Measurements from ENCODE around the gene DHX15. TPM values are rescaled to one million over a fixed set of nuclear protein-coding genes. Genes with fewer than 3 reads are reported as not detected.

DHX15 gene
- polyA plus RNA-seq (ENCODE audit: insufficient read length in 4 of 4): 100 to 1,000 TPM; 170 to 267 (median 245) TPM

DNA sequence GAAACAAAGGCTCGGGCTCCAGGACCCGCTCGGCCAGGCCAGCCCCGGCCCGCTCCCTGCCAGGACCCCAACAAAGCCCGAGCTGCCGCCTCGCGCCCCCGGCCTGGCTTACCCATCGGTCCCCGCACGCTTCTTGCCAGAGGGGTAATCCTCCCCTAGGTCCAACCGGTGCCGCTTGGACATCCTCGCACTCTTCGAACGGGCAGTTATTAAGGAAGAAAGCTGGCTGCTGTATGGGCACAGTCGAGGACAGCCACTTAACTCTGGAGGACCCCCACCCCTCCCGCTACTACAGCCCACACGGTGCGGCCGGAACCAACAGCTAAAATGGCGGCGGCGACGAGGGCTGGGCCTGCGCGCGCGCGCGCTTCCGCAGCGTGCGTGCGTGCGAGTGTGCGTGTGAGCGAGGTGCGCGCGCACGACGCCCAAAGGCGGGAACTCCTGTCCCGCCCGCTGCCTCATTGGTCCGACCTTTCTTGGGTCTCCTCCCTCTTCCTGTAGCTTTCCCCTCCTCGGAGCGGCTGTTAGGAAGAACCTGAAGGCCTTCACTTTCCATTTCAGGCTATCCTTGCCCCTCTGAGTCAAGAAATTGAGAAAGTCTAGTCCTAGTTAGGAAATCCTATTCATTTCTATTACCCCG, at the start of gene DHX15:
Gene DHX15 (minus strand): TSS at position 344 of the 640 bp plus-strand sequence. CDS start 161 bp downstream, at position 183.
- DNase-seq (ENCODE audit: low read depth in 4 of 4, low spot score in 3 of 4): peak; percentile 91 to 94 (median 92)

DNA sequence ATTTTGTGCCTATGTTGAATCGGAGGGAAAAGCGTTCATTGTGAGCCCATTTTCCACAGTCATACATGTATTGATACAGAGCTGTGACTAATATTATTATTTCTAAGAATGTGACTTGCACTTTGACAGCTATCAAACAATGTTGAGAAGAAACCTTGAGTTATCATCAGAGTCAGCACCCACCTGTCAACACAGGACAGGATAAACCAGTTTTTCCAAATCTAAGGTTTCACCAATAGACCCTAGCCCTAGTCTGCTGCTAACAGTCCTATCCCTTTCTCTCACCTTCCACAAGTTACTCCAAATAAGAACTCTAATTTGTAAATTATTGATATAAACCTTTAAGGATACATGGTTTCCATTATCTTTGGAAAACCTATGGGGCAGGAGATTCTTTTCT, 47.7 kb upstream of the DHX15 start:
- no peak for DNase-seq (ENCODE audit: low read depth in 4 of 4, low spot score in 3 of 4)

DNA sequence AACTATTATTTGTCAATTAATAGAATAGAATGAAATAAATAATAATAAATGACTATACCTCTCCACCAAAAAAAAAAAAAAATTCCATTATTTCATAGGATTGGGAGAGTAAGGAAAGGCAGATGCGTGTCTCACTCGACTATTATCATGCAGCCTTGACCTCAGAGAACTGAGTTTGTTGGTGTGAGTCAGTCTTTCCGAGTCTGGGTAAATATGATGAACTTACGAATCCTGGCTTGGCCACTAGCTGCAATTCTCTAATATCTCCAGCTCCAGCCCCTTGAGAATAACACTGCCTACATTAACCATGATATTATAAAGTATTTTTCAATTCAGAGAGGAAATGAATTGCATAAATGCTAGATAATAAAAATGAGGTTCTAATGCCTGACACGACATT, 46.6 kb upstream of the DHX15 start:
- DNase-seq (ENCODE audit: low read depth in 4 of 4, low spot score in 3 of 4): no peak

DNA sequence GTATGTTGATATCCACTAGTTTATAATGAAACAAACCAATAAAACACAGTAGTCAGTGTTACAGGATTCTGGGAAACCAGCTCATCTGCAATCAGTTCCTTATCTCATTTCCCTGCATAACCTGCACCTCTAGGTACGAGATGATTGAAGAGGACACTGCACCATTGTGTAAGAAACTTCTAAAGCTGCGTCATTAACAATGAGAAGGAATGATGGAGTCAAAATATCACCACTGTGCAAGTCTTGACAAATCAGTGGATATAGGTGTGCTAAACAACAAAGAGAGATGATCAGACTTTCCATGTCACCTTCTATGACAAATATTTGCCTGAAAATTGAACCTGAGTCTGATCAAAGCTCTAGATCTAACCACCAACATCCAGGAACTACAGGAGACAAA, 40.7 kb upstream of the DHX15 start:
- DNase-seq (ENCODE audit: low read depth in 4 of 4, low spot score in 3 of 4): no peak

DNA sequence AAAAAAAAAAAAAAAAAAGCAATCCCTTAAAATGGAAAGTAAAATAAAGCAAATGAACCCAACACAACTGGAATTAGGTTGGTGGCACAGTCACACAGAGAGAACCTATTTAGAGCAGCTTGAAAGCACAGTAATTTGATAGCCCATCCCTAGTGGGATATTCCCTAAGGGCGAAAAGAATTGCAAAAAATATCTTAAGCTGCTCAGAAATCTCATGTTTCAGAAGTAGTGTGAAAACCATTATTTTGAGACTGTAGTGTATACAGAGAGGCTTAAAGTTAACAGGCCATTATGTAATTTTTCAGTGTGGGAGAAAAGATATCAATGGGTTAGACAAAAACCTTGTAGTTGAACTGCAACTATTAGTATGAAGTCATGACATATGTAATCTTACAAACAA, 40.0 kb upstream of the DHX15 start:
- DNase-seq (ENCODE audit: low read depth in 4 of 4, low spot score in 3 of 4): no peak

DNA sequence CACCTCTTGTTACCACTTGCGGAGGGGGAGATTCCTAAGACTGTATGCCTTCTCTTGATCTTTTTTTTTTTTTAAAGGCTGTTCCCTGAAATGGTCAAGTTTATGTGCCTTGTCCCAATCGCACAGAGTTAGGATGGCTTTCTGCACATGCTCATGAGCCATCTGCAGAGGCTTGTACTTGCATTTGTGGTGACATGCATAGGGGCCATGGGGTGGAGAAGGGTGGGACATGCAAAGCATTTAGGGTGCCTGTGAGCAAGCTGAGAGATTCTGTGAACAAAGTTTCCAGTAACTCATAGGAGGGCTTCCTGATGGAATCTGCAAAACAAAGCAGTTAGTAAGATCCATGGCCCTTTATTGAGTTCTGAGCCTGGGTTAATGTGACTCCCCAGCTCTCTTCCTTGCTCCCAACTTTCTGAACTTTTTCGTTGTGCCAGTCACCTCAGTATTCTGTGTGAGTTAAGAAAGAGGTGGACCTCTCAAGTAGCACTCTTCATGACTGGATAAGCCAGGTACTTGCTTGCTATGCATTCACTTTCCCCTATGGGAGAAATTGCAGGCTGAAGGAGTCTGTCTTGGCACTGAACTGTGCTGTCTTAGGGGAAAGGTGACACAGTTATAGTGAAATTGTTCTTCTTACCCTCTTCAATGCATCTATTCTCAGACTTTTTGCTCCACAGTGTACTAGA, 37.9 kb upstream of the DHX15 start:
- no peak for DNase-seq (ENCODE audit: low read depth in 4 of 4, low spot score in 3 of 4)

DNA sequence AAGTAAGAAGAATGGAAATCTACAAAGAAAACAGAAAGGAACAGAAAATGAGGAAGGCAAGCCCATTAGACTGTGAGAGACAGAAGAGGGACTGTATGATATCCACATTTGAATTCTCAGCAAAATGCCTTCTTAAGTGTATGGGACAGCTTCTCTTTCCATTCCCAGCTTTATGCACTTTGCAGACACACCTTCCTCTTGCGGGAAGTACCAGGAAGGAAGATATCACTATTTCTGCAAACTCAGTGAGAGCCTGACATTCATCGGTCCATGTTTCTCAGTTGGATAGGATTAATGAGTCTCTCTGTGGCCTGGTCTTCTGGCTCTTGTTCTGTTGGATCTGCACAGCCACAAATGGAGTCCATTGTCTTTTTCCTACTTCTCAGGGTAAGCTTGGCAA, 31.6 kb upstream of the DHX15 start:
- DNase-seq (ENCODE audit: low read depth in 4 of 4, low spot score in 3 of 4): no peak

DNA sequence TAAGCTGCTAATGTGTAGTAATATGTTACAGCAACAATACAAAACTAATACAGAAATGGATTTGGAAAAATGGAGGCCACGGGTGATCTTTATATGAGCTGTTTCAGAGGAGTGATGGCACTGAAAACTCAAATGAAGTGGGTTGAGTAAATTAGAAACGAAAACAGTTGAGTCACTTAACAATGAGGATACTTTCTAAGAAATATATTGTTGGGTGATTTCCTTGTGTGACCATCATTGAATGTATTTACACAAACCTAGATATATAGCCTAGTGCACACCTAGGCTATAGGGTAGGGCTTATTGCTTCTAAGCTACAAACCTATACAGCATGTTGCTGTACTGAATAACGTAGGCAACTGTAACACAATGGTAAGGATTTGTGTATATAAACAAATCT, 30.5 kb upstream of the DHX15 start:
- no peak for DNase-seq (ENCODE audit: low read depth in 4 of 4, low spot score in 3 of 4)

DNA sequence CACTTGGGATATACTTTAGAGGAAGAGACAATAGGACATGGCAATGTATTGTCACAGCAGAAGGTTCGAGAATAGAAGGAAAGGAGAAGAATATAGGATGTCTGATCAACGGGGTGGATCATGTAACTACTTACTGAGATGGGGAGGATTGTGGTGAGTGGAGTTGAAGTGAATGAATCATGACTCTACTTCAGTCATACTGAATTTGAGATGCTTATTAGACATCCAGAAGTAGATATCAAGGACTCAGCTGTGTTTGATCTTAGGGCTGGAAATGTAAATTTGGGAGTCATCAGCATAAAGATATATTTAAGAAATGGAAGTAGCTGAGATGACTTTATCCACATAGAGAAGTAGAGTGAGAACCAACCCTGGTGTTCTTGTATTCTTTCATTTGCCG, 29.1 kb upstream of the DHX15 start:
- DNase-seq (ENCODE audit: low read depth in 4 of 4, low spot score in 3 of 4): no peak

DNA sequence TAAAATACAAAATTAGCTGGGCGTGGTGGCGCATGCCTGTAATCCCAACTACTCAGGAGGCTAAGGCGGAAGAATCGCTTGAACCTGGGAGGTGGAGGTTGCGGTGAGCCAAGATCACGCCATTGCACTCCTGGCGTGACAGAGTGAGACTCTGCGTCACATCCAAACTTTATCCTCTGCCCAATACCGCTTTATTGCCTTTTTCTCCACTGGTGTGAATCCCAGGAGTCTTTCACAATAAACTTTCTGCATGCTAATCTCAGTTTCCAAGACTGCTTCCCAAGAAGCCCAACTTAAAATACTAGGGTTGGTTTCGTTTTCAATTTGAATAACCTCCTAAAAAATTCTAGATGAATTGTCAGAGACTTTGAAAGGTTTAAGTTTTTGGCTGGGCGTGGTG, 27.2 kb upstream of the DHX15 start:
- DNase-seq (ENCODE audit: low read depth in 4 of 4, low spot score in 3 of 4): no peak

DNA sequence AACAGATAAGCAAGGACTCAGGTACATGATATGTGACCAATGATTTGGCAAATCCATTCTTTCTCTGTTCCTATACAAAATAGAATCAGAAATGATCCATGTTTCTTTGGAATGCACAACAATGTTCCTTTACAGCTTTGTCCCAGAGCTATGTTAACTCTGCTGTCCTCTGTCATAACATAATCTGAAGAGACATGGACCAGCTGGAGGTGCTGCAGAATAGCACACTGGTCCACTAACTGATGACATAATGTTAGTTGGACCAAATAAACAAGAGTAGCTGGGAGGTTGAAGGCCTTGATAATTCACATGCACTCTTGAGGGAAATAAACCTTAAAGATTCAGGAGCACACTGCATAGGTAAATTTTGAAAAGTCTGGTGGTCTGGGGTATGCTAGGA, 23.0 kb upstream of the DHX15 start:
- peak in 2 of 4 donors; percentile 40 to 46 for DNase-seq (ENCODE audit: low read depth in 4 of 4, low spot score in 3 of 4)

DNA sequence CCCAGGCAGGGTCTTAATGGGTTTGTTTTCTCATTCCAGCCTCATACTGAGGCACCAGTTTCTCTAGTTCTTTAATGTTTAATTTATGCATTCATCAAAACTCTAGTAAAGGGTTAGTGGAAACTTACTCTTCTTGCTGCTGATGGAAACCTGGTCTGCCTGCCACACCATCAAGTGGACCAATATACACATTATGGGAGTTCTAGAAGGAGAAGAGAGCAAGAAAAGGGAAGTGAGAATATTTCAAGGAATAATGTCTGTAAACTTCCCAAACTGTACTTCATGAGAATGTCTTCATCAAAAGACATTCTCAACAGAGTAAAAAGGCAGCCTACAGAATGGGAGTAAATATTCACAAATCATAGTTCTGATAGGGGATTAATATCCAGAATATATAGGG, 20.9 kb upstream of the DHX15 start:
- DNase-seq (ENCODE audit: low read depth in 4 of 4, low spot score in 3 of 4): no peak

DNA sequence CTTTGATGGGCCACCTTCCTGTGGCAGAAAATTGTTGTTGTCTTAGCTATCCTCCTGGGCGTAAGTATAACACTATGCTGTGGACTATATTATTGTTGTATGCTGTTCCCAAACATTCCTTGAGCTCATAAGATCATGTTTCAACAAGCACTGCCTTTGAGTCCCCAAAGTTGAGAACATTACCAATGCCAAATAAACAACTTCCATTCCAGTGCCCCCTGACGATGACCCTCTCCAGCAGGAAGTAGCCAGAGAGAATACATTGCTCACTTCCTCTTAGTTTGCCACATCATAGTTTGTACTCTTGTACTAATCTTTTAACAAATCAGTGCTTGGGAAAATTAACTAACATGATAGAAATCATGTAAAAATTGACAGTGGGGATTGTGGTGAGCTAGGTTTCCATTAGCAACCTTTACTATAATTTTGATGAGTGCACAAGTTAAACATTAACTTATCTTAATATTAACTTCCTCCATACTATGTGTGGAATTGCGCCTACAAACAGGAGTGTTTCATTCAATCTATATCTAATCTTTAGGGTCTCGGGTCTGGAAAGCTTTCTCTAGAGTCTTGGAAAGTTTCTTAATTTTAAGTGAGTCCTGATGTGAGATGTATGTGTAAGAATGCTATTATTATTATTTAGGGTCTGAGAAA, 20.3 kb upstream of the DHX15 start:
- no peak for DNase-seq (ENCODE audit: low read depth in 4 of 4, low spot score in 3 of 4)

DNA sequence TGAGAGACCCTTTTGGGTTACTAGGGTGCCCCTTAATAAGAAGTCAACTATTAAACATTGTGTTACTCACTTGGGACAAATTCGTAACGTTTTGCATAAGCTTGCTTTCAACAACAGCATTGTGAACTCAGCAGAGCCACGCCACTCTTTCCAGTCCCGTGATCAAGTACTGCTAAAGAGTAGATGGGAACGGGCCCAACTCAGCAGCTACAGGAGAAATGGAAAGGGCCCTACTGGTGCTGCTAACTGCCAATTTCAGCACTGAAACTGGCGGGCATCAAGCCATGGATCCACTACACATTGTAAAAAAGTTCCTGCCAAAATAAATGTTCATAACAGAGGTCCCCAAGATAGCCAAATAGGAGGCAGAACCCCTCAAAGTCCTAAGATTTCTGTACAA, 19.0 kb upstream of the DHX15 start:
- DNase-seq (ENCODE audit: low read depth in 4 of 4, low spot score in 3 of 4): no peak

DNA sequence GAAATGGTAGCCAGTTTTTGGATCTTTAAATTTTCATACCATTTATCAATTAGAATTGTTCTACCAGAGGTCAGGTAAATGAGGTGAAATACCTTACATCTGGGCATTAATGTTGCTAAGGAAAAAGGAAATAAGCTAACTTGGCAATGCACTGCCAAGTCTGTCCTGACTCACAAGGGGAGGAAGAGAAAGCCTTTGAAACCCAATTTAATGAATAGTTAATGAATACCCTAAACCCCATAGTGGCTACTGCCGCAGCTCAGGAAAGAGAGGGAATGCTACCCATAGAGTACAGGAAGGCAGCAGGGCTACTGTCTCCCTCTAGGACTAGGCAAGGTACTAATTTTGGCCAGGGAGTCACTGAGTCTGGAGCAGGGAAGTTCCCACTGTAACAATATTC, 16.8 kb upstream of the DHX15 start:
- no peak for DNase-seq (ENCODE audit: low read depth in 4 of 4, low spot score in 3 of 4)

DNA sequence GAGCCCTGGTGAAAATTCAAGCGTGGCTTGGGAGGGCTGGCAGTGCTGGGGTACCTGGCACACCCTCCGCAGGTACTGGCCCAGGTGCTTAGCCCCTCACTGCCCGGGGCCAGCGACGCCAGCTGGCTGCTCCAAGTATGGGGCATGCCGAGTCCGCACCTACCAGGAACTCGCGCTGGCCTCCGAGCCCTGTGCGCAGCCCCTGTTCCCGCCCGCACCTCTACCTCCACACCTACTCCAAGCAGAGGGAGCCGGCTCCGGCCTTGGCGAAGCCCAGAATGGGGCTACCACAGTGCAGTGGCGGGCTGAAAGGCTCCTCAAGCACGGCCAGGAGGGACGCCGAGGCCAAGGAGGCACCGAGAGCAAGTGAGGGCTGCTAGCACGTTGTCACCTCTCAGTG, 14.9 kb upstream of the DHX15 start:
- DNase-seq (ENCODE audit: low read depth in 4 of 4, low spot score in 3 of 4): no peak

DNA sequence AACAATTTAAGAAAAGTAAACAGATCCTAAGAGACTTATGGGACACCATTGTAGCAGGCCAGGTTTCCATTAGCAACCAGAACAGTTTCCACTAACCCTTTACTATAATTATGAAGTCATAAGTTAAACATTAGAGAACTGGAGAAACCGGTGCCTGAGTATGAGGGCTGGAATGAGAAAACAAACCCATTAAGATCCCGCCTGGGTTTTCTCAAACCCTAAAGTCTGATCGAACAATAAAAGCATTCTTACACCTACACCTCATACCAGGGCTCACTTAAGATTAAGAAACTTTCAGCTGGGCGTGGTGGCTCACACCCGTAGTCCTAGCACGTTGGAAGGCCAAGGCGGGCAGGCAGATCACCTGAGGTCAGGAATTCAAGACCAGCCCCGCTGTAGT, 13.7 kb upstream of the DHX15 start:
- DNase-seq (ENCODE audit: low read depth in 4 of 4, low spot score in 3 of 4): peak in 1 of 4 donors; percentile 51

DNA sequence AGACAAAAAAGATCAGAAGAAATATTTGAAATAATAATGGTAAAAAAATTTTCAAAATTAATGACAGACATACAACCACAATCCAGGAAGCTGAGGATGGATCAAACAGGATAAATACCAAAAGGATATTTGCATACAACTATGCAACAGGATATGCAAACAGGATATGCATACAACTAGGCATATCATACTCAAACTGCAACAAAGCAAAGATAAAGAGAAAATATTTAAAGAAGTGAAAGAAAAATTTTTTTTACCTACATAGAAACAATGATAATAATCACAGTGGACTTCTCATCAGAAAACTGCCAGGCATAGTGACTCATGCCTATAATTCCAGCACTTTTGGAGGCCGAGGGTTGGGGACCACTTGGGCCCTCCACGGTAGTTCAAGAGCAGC, 11.3 kb upstream of the DHX15 start:
- no peak for DNase-seq (ENCODE audit: low read depth in 4 of 4, low spot score in 3 of 4)

DNA sequence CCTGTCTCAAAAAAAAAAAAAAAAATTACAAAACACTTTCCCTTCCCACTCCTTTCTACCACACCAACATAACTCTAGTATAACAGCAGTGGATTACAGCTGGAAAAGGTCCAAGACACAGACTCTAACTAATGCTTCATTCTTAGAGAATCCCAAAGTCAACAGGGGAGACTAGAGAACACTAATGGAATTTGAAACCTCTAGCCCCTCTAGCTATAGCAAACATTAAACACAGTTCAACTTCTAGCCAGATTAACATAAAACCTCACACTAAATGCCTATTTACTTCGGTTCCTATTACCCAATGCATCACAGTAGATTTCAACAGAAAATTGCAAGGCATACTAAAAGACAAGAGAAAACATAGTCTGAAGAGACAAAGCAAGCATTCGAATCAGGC, 10.5 kb upstream of the DHX15 start:
- DNase-seq (ENCODE audit: low read depth in 4 of 4, low spot score in 3 of 4): no peak

DNA sequence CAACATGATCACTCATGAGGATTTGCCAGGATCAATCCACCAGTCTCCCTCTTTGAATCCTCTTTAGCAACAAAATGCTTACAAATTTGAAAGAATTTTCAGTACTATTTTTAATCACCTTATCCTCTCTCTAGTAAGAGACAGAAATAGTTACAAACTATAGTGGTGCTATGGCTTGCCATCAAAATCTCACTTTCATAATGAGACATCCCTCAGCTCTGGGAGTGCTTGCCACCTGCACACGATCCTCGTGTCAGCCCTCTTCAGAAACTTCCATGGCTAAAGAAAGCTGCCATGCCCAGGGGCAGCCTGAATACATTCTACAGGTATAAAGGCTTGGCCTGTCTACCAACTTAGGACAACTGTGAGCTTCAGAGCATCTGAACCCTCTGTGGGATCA, 5.1 kb upstream of the DHX15 start:
- no peak for DNase-seq (ENCODE audit: low read depth in 4 of 4, low spot score in 3 of 4)

DNA sequence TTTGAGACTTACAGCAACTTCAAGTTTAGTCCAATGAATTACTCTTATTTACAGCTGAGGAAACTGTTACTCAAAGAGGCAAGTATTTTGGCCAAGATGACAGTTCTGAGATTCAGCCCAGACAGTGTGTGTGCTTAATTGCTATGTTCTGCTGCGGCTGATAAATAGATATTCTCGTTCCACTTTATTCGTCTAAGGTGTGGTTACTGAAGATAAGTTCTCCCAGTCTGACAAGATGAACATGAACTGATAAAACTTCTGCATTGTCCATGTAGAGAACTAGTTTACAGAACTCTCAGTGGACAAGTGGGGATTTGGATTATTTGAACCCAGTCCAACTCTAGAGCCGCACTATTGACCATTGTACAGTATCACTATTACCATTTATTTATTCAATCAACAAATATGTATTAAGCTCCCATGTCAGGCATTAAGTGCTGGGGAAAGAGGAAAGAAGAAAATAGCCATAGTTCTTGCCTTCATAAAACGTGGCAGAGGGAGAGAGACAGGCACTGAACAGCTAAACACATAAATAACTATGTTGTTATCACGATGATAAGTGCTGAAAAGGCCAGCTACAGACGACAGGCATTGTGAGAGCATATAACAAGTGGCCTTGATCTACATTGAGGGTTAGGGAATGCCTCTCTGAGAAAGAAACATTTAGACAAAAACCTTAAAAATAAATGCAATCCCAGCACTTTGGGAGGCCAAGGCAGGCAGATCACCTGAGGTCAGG, 4.0 kb upstream of the DHX15 start:
- DNase-seq (ENCODE audit: low read depth in 4 of 4, low spot score in 3 of 4): no peak
